Hepatocyte (in vitro differentiated cells): Measurements from ENCODE around the gene ZNF652.
"Not testable (repeated sequence)": the region's sequence is repeated elsewhere in the genome, so short reads cannot be mapped to it uniquely, and the experiment has no call there.

Experiments used
- EZH2 ChIP-seq: fragments of 200-600 bp; sonication (generic); IDR thresholded peaks from 2 replicates; pipeline ENCODE4 v1.6.1; 2016; ENCODE audit warnings: antibody characterized with exemption, mild to moderate bottlenecking, borderline replicate concordance
- EZH2phosphoT487 ChIP-seq: fragments of 200-600 bp; sonication (generic); IDR thresholded peaks from one replicate; pipeline ENCODE4 v1.6.1; 2018; ENCODE audit warnings: antibody characterized with exemption, mild to moderate bottlenecking, low read depth, moderate library complexity; ENCODE audit not compliant: unreplicated experiment, severe bottlenecking
- TF ChIP-seq, protein P1 (sequence below): fragments of 200-600 bp; sonication (generic); IDR thresholded peaks from 2 replicates; pipeline ENCODE4 v1.5.1; 2016; ENCODE audit warnings: antibody characterized with exemption, mild to moderate bottlenecking; ENCODE audit not compliant: poor library complexity

DNA sequence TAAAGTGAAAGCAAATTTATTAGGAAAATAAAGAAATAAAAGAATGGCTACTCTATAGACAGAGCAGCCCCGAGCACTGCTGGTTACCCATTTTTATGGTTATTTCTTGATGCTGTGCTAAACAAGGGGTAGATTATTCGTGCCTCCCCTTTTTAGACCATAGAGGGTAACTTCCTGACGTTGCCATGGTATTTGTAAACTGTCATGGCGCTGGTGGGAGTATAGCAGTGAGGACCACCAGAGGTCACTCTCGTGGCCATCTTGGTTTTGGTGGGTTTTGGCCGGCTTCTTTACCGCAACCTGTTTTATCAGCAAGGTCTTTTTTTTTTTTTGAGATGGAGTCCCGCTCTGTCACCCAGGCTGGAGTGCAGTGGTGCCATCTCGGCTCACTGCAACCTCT, 100.5 kb downstream of the ZNF652 start:
- not testable (repeated sequence) for TF ChIP-seq EZH2phosphoT487, EZH2
- TF ChIP-seq, protein P1, sequence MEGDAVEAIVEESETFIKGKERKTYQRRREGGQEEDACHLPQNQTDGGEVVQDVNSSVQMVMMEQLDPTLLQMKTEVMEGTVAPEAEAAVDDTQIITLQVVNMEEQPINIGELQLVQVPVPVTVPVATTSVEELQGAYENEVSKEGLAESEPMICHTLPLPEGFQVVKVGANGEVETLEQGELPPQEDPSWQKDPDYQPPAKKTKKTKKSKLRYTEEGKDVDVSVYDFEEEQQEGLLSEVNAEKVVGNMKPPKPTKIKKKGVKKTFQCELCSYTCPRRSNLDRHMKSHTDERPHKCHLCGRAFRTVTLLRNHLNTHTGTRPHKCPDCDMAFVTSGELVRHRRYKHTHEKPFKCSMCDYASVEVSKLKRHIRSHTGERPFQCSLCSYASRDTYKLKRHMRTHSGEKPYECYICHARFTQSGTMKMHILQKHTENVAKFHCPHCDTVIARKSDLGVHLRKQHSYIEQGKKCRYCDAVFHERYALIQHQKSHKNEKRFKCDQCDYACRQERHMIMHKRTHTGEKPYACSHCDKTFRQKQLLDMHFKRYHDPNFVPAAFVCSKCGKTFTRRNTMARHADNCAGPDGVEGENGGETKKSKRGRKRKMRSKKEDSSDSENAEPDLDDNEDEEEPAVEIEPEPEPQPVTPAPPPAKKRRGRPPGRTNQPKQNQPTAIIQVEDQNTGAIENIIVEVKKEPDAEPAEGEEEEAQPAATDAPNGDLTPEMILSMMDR = not testable (repeated sequence)
